GM12878 (cell line): ENCODE measurements around the gene CCDC197. TPM values are rescaled to one million over a fixed set of nuclear protein-coding genes. Genes with fewer than 3 reads are reported as not detected.

Experiments used
- ATAC-seq: fragments of 200-7000 bp; cut with Tn5 transposase; 3 replicates; pipeline ENCODE4 v1.9.1; 2020; ENCODE audit warnings: mild to moderate bottlenecking, moderate library complexity
- BruUV-seq: library from RNA; stranded (reverse); fragments of 400-500 nt; replicated peaks from 2 replicates; lab custom pipeline; 2021; lab: Mats Ljungman, UMichigan
- CTCF ChIA-PET: fragments of 300-600 bp; sonication (Branson Sonifier 250); formaldehyde crosslinking; extraction: SDS; loops from one replicate; lab custom pipeline; 2021; ENCODE audit warnings: inconsistent platforms; lab: Yijun Ruan, JAX
- POLR2A ChIA-PET: fragments of 350-600 bp; formaldehyde crosslinking; extraction: SDS; loops from one replicate; lab custom pipeline; 2021; ENCODE audit warnings: inconsistent platforms; lab: Charles Lee
- RAD21 ChIA-PET: fragments of 300-600 bp; sonication (Branson Sonifier 250); formaldehyde crosslinking; loops from one replicate; lab custom pipeline; 2023; ENCODE audit warnings: antibody characterized with exemption; ENCODE audit not compliant: unreplicated experiment; lab: Charles Lee
- SMC1A ChIA-PET: fragments of 300-600 bp; sonication (Branson Sonifier 250); formaldehyde crosslinking; loops from one replicate; lab custom pipeline; 2023; ENCODE audit not compliant: unreplicated experiment, uncharacterized antibody; lab: Charles Lee
- DNase-seq: peaks from one replicate; pipeline ENCODE4 v3.0.0-alpha.2; 2011; ENCODE audit warnings: low read depth, low spot score
- FAIRE-seq: peaks from 3 replicates; lab custom pipeline; 2011; peaks lifted over from hg19 to GRCh38; lab: Jason Lieb, UNC
- H2AFZ ChIP-seq: 2 replicates; pipeline ENCODE4 v1.6.0; 2011; ENCODE audit warnings: low read depth, low read length, control low read depth; ENCODE audit not compliant: control insufficient read depth
- H3K27ac ChIP-seq: 2 replicates; pipeline ENCODE4 v1.5.1; 2011; ENCODE audit warnings: control low read depth; ENCODE audit not compliant: control insufficient read depth, insufficient read depth
- H3K27me3 ChIP-seq, 2 experiments: replicated peaks in 1 of 2; 2 replicates each; pipeline versions ENCODE4 v1.6.0 to v1.6.1; 2011; ENCODE audit warnings: low read length in 1 of 2; ENCODE audit not compliant: control insufficient read depth in 2 of 2, insufficient read depth in 2 of 2
- H3K36me3 ChIP-seq, 2 experiments: 2 replicates each; pipeline ENCODE4 v1.5.1; 2011; ENCODE audit warnings: low read length in 1 of 2; ENCODE audit not compliant: control insufficient read depth in 2 of 2, insufficient read depth in 2 of 2
- H3K4me1 ChIP-seq: 2 replicates; pipeline ENCODE4 v1.6.1; 2011; ENCODE audit warnings: mild to moderate bottlenecking, low read length, moderate library complexity, mixed read lengths; ENCODE audit not compliant: control insufficient read depth, insufficient read depth
- H3K4me2 ChIP-seq: 2 replicates; pipeline ENCODE4 v1.6.0; 2011; ENCODE audit warnings: control low read depth; ENCODE audit not compliant: control insufficient read depth, insufficient read depth
- H3K4me3 ChIP-seq: fragments of 200-600 bp; sonication (generic); 2 replicates; pipeline ENCODE4 v1.5.1; 2016
- H3K79me2 ChIP-seq: 2 replicates; pipeline ENCODE4 v1.6.0; 2011; ENCODE audit warnings: low read length; ENCODE audit not compliant: control insufficient read depth, insufficient read depth
- H3K9ac ChIP-seq: 2 replicates; pipeline ENCODE4 v1.8.0; 2011; ENCODE audit warnings: low read length, control low read depth, mixed read lengths; ENCODE audit not compliant: control insufficient read depth, insufficient read depth
- H3K9me3 ChIP-seq: replicated peaks from 3 replicates; pipeline ENCODE4 v1.5.1; 2011; ENCODE audit warnings: mild to moderate bottlenecking, low read length; ENCODE audit not compliant: control insufficient read depth, insufficient read depth
- H4K20me1 ChIP-seq: 2 replicates; pipeline ENCODE4 v1.6.0; 2011; ENCODE audit not compliant: control insufficient read depth, insufficient read depth
- ESRRA ChIP-seq: IDR thresholded peaks from 2 replicates; pipeline ENCODE4 v1.6.1; 2012; ENCODE audit warnings: mild to moderate bottlenecking, low read length, improper control_type of control experiment
- HDAC2 ChIP-seq: fragments of 200-600 bp; sonication (generic); IDR thresholded peaks from 2 replicates; pipeline ENCODE4 v1.6.1; 2017
- NRF1 ChIP-seq: conservative IDR thresholded peaks from 2 replicates; pipeline ENCODE4 v1.6.1; 2011; ENCODE audit warnings: mild to moderate bottlenecking, low read depth, low read length, improper control_type of control experiment
- POLR2AphosphoS5 ChIP-seq: IDR thresholded peaks from 2 replicates; pipeline ENCODE4 v1.6.1; 2011; ENCODE audit warnings: mild to moderate bottlenecking, low read length, inconsistent platforms
- WGBS: methylation state at CpG from one replicate; pipeline ENCODE4 v1.1.6; 2016; ENCODE audit warnings: low lambda C conversion rate; ENCODE audit not compliant: insufficient replicate concordance, insufficient coverage; ENCODE audit errors: missing lambda C conversion rate; 5-methylcytosine and 5-hydroxymethylcytosine counted together
- in situ Hi-C: fragments of 300-500 bp; cut with MboI; formaldehyde crosslinking; loops from 9 replicates; pipeline ENCODE4 v1.14.3; 2018; ENCODE audit warnings: mixed read lengths
- intact Hi-C: fragments of 100-400 bp; cut with micrococcal nuclease; formaldehyde crosslinking; loops from one replicate; pipeline ENCODE4 v1.14.2; 2022; ENCODE audit not compliant: unreplicated experiment
- polyA plus RNA-seq, 11 experiments: library from polyadenylated mRNA; depleted of rRNA in 4 of 11; unstranded in 6 of 11; stranded (reverse) in 5 of 11; fragments of >200 nt; fragmentation: Nextera tagmentation in 4 of 11; fragmentation: Illumina TruSeq in 1 of 11; extraction: Ambion mirVana in 4 of 11; extraction: Trizol in 1 of 11; gene quantifications; 1 replicate in 1 of 11; 2 replicates in 10 of 11; pipeline versions ENCODE4 v1.2.1 to v1.2.3, GENCODE V29; 2011 to 2016; ENCODE audit warnings: inconsistent platforms in 2 of 11, missing spikeins in 2 of 11, low read depth in 1 of 11
- total RNA-seq, 4 experiments: library from RNA; depleted of rRNA in 3 of 4; stranded (reverse); fragments of >200 nt in 3 of 4; fragmentation: Illumina TruSeq in 1 of 4; extraction: Trizol in 1 of 4; gene quantifications; 2 replicates each; pipeline versions ENCODE4 v1.2.1 to v1.2.3, GENCODE V29; 2013 to 2021

CCDC197 gene
- total and polyA plus RNA-seq, 10 of the 15 experiments (the other 5 are each of a cell fraction or from before 2014, with no cell fraction given) = 0.12 TPM; not detected in 9

- H3K4me2 ChIP-seq = no peak overlapping the region
- no peaks in the 10 kb centered on the region for H3K27me3 ChIP-seq
- BruUV-seq = no TSS peak
- H3K36me3 ChIP-seq = peaks cover 23 to 28% of the 10 kb centered on the region in 2 experiments
- RAD21 ChIA-PET = no interaction called here
- FAIRE-seq (no peak), ATAC-seq (no peak), DNase-seq (no peak)
- H3K4me3 ChIP-seq = no peak overlapping the region
- no peaks in the 10 kb centered on the region for H4K20me1 ChIP-seq
- WGBS = 82% methylated on average over 7 of the region's 7 CpGs
- intact Hi-C loops = no loop called here
- CTCF ChIA-PET = interaction anchor here (1.3 to 2.9 kb wide), 2 partner anchors 10 to 90 kb away, joined by 4 to 12 read pairs; no protein-coding TSS in a partner anchor
- in situ Hi-C loops = no loop called here
- SMC1A ChIA-PET = interaction anchor here (0.6 to 1.4 kb wide), 2 partner anchors 10 to 37 kb away, joined by 3 to 4 read pairs; no protein-coding TSS in a partner anchor
- H3K79me2 ChIP-seq = no peaks in the 10 kb centered on the region
- H2AFZ ChIP-seq = no peak overlapping the region
- H3K9ac ChIP-seq = no peak overlapping the region
- POLR2A ChIA-PET = no interaction called here
- no peaks in the 10 kb centered on the region for H3K9me3 ChIP-seq
- no peak for TF ChIP-seq HDAC2
- TF ChIP-seq POLR2AphosphoS5 = peak; percentile 37; the same call in 1 of the 2 replicates
- no peaks in the 10 kb centered on the region for H3K4me1 ChIP-seq
- H3K27ac ChIP-seq = no peak overlapping the region
Measured at GRCh38 chr14:94046696-94047250, 49.7 kb downstream of the CCDC197 start.

DNA sequence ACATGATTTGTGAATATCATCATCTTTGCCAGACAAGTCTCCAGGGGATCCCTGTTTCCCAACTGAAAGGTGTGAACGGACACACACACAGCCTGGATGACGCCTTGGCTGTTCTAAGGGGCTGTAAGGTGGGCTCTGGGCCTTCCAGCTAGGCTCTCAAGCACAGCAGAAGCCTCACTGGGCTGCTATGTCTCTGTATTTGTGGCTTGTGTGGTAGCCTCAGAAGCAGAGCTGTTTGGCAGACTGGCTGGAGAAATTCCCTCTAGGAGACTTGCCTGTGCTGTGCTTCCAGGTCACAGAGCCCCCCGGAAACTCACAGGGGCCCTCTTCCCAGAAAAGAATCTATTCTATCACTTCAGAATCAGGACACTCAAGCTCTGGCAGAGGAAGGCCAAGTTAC lies 50.5 kb downstream of the CCDC197 start:
- Histone ChIP-seq H3K27me3 (no peaks in the 10 kb centered on the region), H3K27ac (no peak overlapping the region), H3K9ac (no peak overlapping the region), H4K20me1 (no peaks in the 10 kb centered on the region), H3K9me3 (no peaks in the 10 kb centered on the region), H3K36me3 (peaks cover 31 to 32% of the 10 kb centered on the region in 2 experiments), H2AFZ (no peak overlapping the region), H3K79me2 (no peaks in the 10 kb centered on the region), H3K4me3 (no peak overlapping the region), H3K4me2 (no peak overlapping the region), H3K4me1 (no peaks in the 10 kb centered on the region)
- in situ Hi-C loops (no loop called here), intact Hi-C loops (no loop called here)
- SMC1A ChIA-PET = interaction anchor here (1.1 to 2.0 kb wide), 3 partner anchors 9 to 89 kb away, joined by 3 to 5 read pairs (median 5); no protein-coding TSS in a partner anchor
- FAIRE-seq (no peak), DNase-seq (no peak), ATAC-seq (no peak)
- BruUV-seq = no TSS peak
- TF ChIP-seq NRF1 (no peak), ESRRA (no peak)
- CTCF ChIA-PET = interaction anchor here (1.2 to 2.9 kb wide), 3 partner anchors 11 to 89 kb away, joined by 3 to 12 read pairs (median 10); no protein-coding TSS in a partner anchor
- POLR2A ChIA-PET = no interaction called here
- 98% methylated on average over 3 of the region's 3 CpGs for WGBS
- RAD21 ChIA-PET = interaction anchor here (0.6 to 1.3 kb wide), 2 partner anchors 89 to 94 kb away, joined by 3 read pairs; no protein-coding TSS in a partner anchor
